HG02610 (cell line): Measurements from ENCODE around the gene CHRM5.

Experiments used
- ATAC-seq: cut with Tn5 transposase; IDR thresholded peaks from one replicate; pipeline ENCODE4 v1.9.1; 2021; ENCODE audit warnings: mild to moderate bottlenecking, moderate library complexity; ENCODE audit not compliant: unreplicated experiment

The CHRM5 gene

GRCh38 chr15:33968224-33968623 lies at the start of gene CHRM5:
Gene CHRM5 (plus strand): TSS chr15:33968497. CDS start chr15:34062718, 94,221 bp downstream.
- no peak for ATAC-seq

DNA sequence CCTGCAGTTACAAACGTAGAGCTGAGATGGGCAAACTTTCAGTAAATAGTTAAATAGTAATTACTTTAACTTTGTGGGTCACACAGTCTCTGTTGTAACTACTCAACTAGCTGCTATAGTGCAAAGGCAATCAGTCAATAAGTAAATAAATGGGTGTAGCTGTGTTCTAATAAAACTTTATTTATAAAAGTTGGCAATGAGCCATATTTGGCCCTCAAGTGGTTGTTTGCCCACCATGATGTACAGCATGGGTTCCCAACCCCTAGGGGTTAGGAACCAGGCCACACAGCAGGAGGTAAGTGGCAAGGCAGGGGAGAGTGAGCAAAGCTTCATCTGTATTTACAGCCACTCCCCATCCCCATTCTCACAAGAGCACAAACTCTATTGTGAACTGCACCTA lies 44.9 kb upstream of the CHRM5 start:
- no peak for ATAC-seq

DNA sequence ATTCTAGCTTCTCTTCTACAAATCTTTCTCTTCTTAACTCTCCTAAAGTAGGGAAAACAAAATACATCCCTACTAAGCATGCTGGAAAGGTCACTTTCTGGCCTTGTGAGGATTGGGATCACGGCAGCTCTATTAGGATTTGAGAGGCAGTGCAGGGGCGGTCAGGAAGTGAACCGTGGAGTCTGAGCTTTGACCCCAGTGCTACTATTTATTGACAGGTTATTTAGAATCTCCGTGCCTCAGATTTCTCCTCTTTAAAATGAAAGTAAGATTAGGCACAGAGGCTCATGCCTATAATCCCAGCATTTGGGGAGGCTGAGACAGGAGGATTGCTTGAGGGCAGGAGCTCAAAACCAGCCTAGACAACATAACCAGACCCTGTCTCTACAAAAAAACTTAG lies 42.0 kb upstream of the CHRM5 start:
- ATAC-seq: no peak

- ATAC-seq: no peak
These were observed 35.6 kb upstream of the CHRM5 start for GRCh38 chr15:33932734-33933133.

- ATAC-seq: no peak
These were observed 33.9 kb upstream of the CHRM5 start for GRCh38 chr15:33934396-33934795.

DNA sequence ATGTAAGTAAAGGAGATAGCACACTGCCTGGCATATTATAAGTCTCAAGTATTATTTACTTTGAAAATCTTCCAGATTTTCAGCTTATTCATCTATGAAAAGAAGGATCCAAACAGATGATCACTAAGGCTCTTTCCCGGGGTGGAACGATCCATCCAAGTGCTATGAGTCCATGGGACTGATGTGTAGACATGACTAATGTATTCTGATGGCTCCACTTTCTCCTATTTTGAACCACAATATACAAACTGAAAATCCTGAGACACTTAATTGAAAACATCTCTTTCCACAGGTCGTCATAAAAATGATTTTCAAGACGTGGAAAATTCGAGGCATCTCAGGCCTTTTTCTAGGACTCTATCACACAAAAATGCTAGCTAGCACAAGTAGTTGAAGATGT lies 33.4 kb upstream of the CHRM5 start:
- ATAC-seq: no peak

DNA sequence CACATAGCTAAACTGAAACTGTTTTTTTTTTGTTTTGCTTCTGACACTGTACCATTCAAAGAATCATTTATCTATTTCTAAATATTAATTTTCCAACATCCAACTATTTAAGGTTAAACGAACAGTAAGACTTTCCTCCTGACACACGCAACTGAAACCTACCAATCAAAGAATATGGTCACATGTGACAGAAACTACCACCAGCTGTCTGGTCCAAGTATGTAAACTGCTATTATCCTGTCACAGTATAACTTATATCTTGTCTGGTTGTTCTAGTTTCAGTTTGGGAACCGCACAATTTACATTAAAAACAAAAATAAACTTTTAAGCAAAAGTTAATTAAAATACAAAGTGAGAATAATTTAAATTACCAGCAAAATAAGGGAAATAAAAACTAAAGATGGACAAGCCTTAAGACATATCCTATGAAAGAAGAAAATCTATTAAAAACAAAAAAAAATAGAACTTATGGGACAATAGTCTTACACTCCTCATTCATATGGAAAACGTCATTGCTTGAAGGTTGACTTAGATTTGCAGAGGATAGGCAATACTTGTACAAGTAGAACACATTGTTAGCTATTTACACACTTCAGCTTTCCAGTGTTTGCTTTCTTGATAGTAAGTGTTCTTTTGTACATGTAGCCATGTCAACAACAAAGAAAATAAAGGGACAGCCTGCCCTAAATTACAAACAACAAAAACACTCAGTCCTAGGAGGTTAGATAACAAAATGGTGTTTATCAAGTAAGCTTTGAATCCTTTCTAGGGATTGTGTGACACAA lies 26.8 kb upstream of the CHRM5 start:
- peak; percentile 43 for ATAC-seq

GRCh38 chr15:33946152-33946551 lies 22.1 kb upstream of the CHRM5 start:
- ATAC-seq: no peak

DNA sequence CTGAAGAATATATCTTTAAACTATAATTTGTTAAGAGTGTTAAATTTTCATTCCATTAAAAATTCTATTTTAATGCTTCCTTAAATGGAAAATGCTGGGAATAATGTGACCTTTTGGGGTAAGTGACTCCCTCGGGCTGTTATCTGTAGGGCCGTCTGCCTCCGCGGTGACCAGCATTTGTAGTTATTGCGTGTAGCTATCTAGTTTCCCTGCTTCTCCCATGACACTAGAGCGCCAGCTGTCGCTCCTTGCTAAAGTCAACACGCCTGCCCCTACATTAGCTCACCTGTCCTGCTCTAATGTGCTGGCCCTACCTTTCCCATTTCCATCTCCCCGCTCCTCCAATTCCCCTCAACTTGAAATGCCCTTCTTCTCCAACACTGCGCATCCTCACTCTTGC lies 12.4 kb upstream of the CHRM5 start:
- no peak for ATAC-seq

DNA sequence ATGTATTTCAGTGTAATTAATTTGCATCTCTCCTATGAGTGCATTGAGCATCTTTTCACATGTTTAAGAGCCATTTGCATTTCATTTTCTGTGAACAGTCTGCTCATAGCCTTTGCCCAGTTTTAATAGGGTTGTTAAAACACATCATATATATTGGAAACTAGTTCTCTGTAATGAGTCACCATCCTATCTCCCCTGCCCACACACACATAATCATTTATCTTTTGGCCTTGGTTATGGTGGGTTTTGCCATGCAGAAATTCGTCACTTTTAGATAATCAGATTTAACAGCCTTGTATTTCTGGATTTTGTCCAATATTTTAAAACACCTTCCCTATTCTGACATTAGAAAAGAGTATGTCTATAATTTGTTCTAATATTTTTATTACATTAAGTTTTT lies 11.9 kb upstream of the CHRM5 start:
- ATAC-seq: no peak

DNA sequence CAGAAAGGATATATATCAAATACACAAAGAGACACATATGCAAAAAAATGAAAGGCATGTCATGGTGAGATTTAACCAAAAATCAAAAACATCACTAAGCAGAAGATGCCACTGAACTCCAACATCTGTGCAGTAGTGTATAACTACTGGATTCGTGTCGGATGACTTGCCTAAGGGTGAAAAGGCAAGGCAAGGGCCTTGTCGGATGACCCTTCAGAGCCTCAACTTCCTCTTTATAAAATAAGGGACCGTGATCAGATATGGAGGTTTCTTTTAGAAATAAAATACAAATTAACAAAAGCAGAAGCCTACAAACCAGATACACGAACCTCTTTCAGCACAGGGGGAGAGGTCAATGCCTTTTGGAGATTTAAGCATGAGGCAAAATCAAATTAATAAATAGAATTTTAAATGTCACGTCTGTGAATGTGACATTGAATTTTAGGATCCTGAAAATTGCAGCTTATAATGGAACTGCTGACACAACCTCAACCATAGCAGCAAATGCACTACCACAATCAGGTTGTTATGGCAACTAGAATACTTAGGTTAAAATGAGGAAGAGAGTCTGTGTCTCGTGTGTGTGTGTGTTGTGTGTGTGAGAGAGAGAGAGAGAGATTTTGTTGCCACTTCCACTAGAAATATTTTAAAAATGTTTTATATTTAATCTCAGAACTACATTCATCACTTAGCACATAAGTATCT lies 8.3 kb upstream of the CHRM5 start:
- no peak for ATAC-seq

GRCh38 chr15:33960549-33960935 lies 7.8 kb upstream of the CHRM5 start:
- no peak for ATAC-seq

DNA sequence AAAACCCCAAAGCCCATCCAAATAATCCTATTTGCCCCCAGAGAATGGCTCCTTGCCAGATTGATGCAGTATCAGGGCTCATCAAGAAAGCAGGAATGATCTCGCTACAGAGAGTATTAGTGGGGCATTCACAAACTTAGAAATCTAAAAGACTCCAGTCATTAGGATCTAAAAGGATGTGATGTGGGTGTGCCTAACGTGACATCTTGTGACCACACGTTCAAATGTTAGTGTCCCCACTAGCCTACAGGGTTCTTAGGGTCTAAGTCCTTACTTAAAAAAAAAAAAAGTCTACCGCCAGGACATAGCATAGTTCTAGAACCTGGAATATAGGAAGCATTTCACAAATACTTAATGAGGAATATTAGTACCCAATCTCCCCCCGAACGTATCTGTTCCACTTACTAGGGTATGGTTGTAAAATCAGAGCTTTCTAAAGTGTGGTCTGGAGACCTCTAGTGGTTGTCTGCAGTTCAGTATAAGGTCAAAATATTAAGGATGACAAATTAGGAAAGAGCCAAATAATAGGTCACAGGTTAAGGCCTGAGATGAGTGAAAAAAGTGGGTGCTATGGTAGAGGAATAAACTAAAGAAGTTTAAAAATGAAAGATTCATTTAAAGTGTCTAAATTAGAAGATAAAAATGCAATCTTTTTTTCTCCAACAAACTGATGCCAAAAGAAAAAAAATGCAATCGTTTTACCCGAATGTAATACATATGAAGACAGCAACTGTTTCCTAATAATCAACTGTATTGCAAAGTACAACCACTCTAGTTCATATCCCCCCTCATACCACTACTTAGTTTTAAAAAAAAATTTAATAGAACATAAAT lies 4.2 kb upstream of the CHRM5 start:
- ATAC-seq: no peak

GRCh38 chr15:33964665-33965040 lies 3.6 kb upstream of the CHRM5 start:
- no peak for ATAC-seq

- ATAC-seq: no peak
These were observed 524 bp downstream of the CHRM5 start for GRCh38 chr15:33968821-33969220.

- no peak for ATAC-seq
These were observed 3.5 kb downstream of the CHRM5 start for GRCh38 chr15:33971811-33972210.

GRCh38 chr15:33975022-33975565 lies 6.8 kb downstream of the CHRM5 start:
- no peak for ATAC-seq

DNA sequence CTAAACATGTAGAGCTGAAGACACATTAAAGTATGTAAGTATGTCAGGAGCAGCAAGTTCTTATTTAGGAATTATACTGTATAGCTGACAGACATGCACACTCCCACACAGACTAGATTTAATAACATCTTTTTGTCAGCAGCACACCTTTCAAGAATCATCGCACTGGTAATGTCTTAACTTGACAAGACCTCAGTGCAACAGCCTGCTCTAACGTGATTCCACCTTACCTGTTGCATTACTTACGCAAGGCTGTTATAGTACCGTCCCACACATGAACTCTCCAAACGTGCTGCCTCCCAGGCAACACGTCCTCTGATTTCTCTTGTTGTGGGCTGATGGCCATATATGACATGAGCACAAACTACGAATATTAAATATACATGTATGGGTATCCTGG lies 11.9 kb downstream of the CHRM5 start:
- ATAC-seq: no peak

- ATAC-seq: no peak
These were observed 14.2 kb downstream of the CHRM5 start for GRCh38 chr15:33982516-33982915.

GRCh38 chr15:33985287-33985686 lies 17.0 kb downstream of the CHRM5 start:
- ATAC-seq: no peak

DNA sequence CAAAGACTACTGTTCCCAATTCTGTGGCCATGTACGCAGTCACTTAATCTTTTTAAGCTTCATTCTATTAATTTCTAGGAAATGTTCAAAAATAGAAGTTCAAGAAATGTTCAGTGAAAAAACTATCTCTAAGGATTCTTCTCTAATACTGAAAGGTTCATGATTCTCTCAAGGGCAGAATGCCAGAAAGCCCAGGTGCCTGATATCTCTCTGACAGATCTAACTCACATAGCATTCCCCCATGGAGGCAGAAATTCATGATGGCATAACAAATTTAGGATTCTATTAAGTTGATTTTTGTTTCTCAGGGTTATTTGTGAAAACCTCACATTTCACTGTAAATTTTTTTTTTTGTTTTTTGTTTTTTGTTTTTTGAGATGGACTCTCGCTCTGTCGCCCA lies 17.5 kb downstream of the CHRM5 start:
- no peak for ATAC-seq
